CD4-positive, alpha-beta T cell (primary cell): Measurements from ENCODE around the gene WASF3. TPM values are rescaled to one million over a fixed set of nuclear protein-coding genes. Genes with fewer than 3 reads are reported as not detected.

Source experiments
- ATAC-seq: fragments of 200-7000 bp; cut with Tn5 transposase; one replicate; pipeline ENCODE4 v1.10.0; 2022; ENCODE audit warnings: mild to moderate bottlenecking; ENCODE audit not compliant: poor library complexity
- CTCF ChIA-PET: fragments of 350-600 bp; sonication (Branson Sonifier 250); formaldehyde crosslinking; loops from one replicate; lab custom pipeline; 2021; ENCODE audit warnings: antibody characterized with exemption, inconsistent platforms; lab: Charles Lee
- POLR2A ChIA-PET: fragments of 350-600 bp; sonication (Branson Sonifier 250); formaldehyde crosslinking; loops from one replicate; lab custom pipeline; 2021; ENCODE audit warnings: antibody characterized with exemption, inconsistent platforms; lab: Charles Lee
- DNase-seq, 14 experiments: peaks; one replicate each; pipeline ENCODE4 v3.0.0-alpha.2; 2013 to 2020; ENCODE audit warnings: mixed read lengths in 2 of 14
- H3K27ac ChIP-seq, 2 donors: one replicate each; pipeline versions ENCODE4 v1.5.1 to v1.7.0; 2013; ENCODE audit warnings: low read length in 2 of 2, low read depth in 1 of 2, mild to moderate bottlenecking in 1 of 2
- H3K27me3 ChIP-seq, 2 experiments: 1 replicate in 1 of 2; 2 replicates in 1 of 2; pipeline versions ENCODE4 v1.6.1 to v1.7.0; 2013; ENCODE audit warnings: low read length in 2 of 2, control low read depth in 1 of 2, mild to moderate bottlenecking in 1 of 2, moderate library complexity in 1 of 2; ENCODE audit not compliant: insufficient read depth in 2 of 2, control insufficient read depth in 1 of 2
- H3K36me3 ChIP-seq: one replicate; pipeline ENCODE4 v1.6.1; 2013; ENCODE audit warnings: low read length, control low read depth; ENCODE audit not compliant: insufficient read depth
- H3K4me1 ChIP-seq: one replicate; pipeline ENCODE4 v1.6.1; 2013; ENCODE audit warnings: low read length, control low read depth; ENCODE audit not compliant: insufficient read depth
- H3K4me3 ChIP-seq: one replicate; pipeline ENCODE4 v1.5.1; 2013; ENCODE audit warnings: mild to moderate bottlenecking, low read length, moderate library complexity
- H3K9me3 ChIP-seq, 2 experiments: 1 replicate in 1 of 2; 2 replicates in 1 of 2; pipeline versions ENCODE4 v1.6.1 to v1.7.0; 2013; ENCODE audit warnings: low read length in 2 of 2, mild to moderate bottlenecking in 2 of 2, control low read depth in 1 of 2, moderate library complexity in 1 of 2; ENCODE audit not compliant: control insufficient read depth in 1 of 2, insufficient read depth in 1 of 2
- H3K27ac Mint-ChIP-seq: one replicate; pipeline ENCODE4 v1.8.0; 2020; ENCODE audit warnings: mixed read lengths
- H3K27me3 Mint-ChIP-seq: one replicate; pipeline ENCODE4 v1.8.0; 2021; ENCODE audit warnings: mixed read lengths
- H3K36me3 Mint-ChIP-seq: one replicate; pipeline ENCODE4 v1.8.0; 2021; ENCODE audit warnings: low read depth, mixed read lengths
- H3K4me1 Mint-ChIP-seq: one replicate; pipeline ENCODE4 v1.8.0; 2021; ENCODE audit warnings: low read depth, mixed read lengths
- H3K4me3 Mint-ChIP-seq: one replicate; pipeline ENCODE4 v1.8.0; 2020; ENCODE audit warnings: mild to moderate bottlenecking, mixed read lengths
- H3K9me3 Mint-ChIP-seq: one replicate; pipeline ENCODE4 v1.8.0; 2020; ENCODE audit warnings: mixed read lengths
- intact Hi-C, 2 experiments: fragments of 100-400 bp; cut with DNase I in 1 of 2; cut with micrococcal nuclease in 1 of 2; formaldehyde crosslinking; loops; one replicate each; pipeline versions ENCODE4 v1.15.1 to v1.9.0; 2023 to 2025; cut with DNase I, micrococcal nuclease
- total RNA-seq, 174 experiments: library from RNA in 2 of 174; stranded (reverse) in 2 of 174; gene quantifications; one replicate each; pipeline ENCODE4 v1.2.3 and lab custom pipeline; 2021 to 2026
- TF ChIP-seq, protein P1 (sequence below): fragments of 200-600 bp; IDR thresholded peaks from one replicate; pipeline ENCODE4 v1.8.0; 2022; ENCODE audit warnings: antibody characterized with exemption, mild to moderate bottlenecking

Gene WASF3
- total RNA-seq, 2 experiments from 2014 or later: 0.08 TPM; not detected in 1

DNA sequence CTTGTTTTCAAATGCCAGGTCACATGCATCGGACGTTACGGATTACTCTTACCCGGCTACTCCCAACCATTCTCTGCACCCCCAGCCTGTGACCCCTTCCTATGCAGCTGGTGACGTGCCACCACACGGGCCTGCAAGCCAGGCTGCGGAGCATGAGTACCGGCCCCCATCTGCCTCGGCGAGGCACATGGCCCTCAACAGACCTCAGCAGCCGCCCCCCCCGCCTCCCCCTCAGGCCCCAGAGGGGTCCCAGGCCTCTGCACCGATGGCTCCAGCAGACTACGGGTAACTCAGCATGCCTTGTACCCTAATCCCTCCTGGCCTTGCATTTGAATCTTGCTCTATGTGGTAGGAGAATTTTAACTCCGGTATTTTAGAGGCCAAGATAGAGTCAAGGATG is 123.6 kb downstream of the WASF3 start:
- Mint-ChIP-seq H3K27me3 (peaks cover 18% of the 10 kb centered on the region), H3K36me3 (no peaks in the 10 kb centered on the region), H3K4me1 (no peaks in the 10 kb centered on the region), H3K27ac (no peak overlapping the region), H3K4me3 (no peak overlapping the region), H3K9me3 (no peaks in the 10 kb centered on the region)
- H3K36me3 ChIP-seq: no peaks in the 10 kb centered on the region
- no peak overlapping the region for H3K27ac ChIP-seq
- peaks cover 0 to 9% of the 10 kb centered on the region in 2 experiments for H3K9me3 ChIP-seq
- no peaks in the 10 kb centered on the region for H3K4me1 ChIP-seq
- DNase-seq: no peak
- CTCF ChIA-PET: interaction anchor here (0.5 kb wide), 1 partner anchor 18 kb away, joined by 3 read pairs; no protein-coding TSS in a partner anchor
- H3K4me3 ChIP-seq: no peak overlapping the region
- intact Hi-C loops: no loop called here
- peaks cover 2 to 6% of the 10 kb centered on the region in 2 experiments for H3K27me3 ChIP-seq
- POLR2A ChIA-PET: no interaction called here
- no peak for ATAC-seq
- TF ChIP-seq, protein P1, sequence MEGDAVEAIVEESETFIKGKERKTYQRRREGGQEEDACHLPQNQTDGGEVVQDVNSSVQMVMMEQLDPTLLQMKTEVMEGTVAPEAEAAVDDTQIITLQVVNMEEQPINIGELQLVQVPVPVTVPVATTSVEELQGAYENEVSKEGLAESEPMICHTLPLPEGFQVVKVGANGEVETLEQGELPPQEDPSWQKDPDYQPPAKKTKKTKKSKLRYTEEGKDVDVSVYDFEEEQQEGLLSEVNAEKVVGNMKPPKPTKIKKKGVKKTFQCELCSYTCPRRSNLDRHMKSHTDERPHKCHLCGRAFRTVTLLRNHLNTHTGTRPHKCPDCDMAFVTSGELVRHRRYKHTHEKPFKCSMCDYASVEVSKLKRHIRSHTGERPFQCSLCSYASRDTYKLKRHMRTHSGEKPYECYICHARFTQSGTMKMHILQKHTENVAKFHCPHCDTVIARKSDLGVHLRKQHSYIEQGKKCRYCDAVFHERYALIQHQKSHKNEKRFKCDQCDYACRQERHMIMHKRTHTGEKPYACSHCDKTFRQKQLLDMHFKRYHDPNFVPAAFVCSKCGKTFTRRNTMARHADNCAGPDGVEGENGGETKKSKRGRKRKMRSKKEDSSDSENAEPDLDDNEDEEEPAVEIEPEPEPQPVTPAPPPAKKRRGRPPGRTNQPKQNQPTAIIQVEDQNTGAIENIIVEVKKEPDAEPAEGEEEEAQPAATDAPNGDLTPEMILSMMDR: no peak

- no peaks in the 10 kb centered on the region for H3K36me3 ChIP-seq
- no peaks in the 10 kb centered on the region for H3K9me3 Mint-ChIP-seq
- H3K27me3 ChIP-seq: peaks cover 6% of the 10 kb centered on the region in 2 experiments
- CTCF ChIA-PET: interaction anchor here (1.0 kb wide), 1 partner anchor 16 kb away, joined by 5 read pairs; no protein-coding TSS in a partner anchor
- H3K4me1 ChIP-seq: no peaks in the 10 kb centered on the region
- no peak overlapping the region for H3K27ac Mint-ChIP-seq
- no peak overlapping the region for H3K4me3 ChIP-seq
- DNase-seq (no peak), ATAC-seq (no peak)
- peaks cover 0 to 9% of the 10 kb centered on the region in 2 experiments for H3K9me3 ChIP-seq
- H3K27me3 Mint-ChIP-seq: peaks cover 28% of the 10 kb centered on the region
- H3K36me3 Mint-ChIP-seq: no peaks in the 10 kb centered on the region
- POLR2A ChIA-PET: no interaction called here
- intact Hi-C loops: no loop called here
- H3K27ac ChIP-seq: no peak overlapping the region
- no peaks in the 10 kb centered on the region for H3K4me1 Mint-ChIP-seq
- TF ChIP-seq, protein P1: no peak
- H3K4me3 Mint-ChIP-seq: no peak overlapping the region
Measured at GRCh38 chr13:26682606-26683005, 125.1 kb downstream of the WASF3 start.

GRCh38 chr13:26685606-26686005 is 128.1 kb downstream of the WASF3 start:
- Histone ChIP-seq H3K27ac (no peak overlapping the region), H3K4me3 (no peak overlapping the region), H3K36me3 (no peaks in the 10 kb centered on the region), H3K4me1 (no peaks in the 10 kb centered on the region), H3K27me3 (peaks cover 3 to 6% of the 10 kb centered on the region in 2 experiments), H3K9me3 (peaks cover 6 to 15% of the 10 kb centered on the region in 2 experiments)
- ATAC-seq (no peak), DNase-seq (no peak)
- H3K27ac Mint-ChIP-seq: no peak overlapping the region
- H3K9me3 Mint-ChIP-seq: peaks cover 2% of the 10 kb centered on the region
- H3K27me3 Mint-ChIP-seq: peaks cover 19% of the 10 kb centered on the region
- H3K4me1 Mint-ChIP-seq: no peaks in the 10 kb centered on the region
- no peaks in the 10 kb centered on the region for H3K36me3 Mint-ChIP-seq
- ChIA-PET POLR2A (no interaction called here), CTCF (no interaction called here)
- TF ChIP-seq, protein P1: no peak
- no peak overlapping the region for H3K4me3 Mint-ChIP-seq
- intact Hi-C loops: no loop called here
